Neural cell (in vitro differentiated cells): ENCODE data around the gene WDR35. TPM values are rescaled to one million over a fixed set of nuclear protein-coding genes. Genes with fewer than 3 reads are reported as not detected.
A peak's percentile ranks its signal among the peaks of the same experiment; 100 is the strongest.

Source experiments
- H2AFZ ChIP-seq: fragments of 200-600, 300-800 bp; sonication (generic), shearing (Covaris generic); 2 replicates; pipeline ENCODE4 v1.6.0; 2014; ENCODE audit warnings: low read depth, mild to moderate bottlenecking, antibody characterized with exemption, low read length, moderate library complexity
- H3F3A ChIP-seq: fragments of 200-600 bp; shearing (Covaris generic); 2 replicates; pipeline ENCODE4 v1.6.1; 2016; ENCODE audit warnings: mild to moderate bottlenecking, moderate library complexity, mixed read lengths, antibody characterized with exemption, low read length; ENCODE audit not compliant: insufficient read depth, poor library complexity, severe bottlenecking
- H3K27ac ChIP-seq: fragments of 200-600, 300-800 bp; sonication (generic), shearing (Covaris generic); 2 replicates; pipeline ENCODE4 v1.5.1; 2014; ENCODE audit warnings: mild to moderate bottlenecking, low read length, moderate library complexity
- H3K27me3 ChIP-seq: fragments of 300-800, 200-600 bp; sonication (generic), shearing (Covaris generic); 2 replicates; pipeline ENCODE4 v1.6.0; 2014; ENCODE audit warnings: mild to moderate bottlenecking, low read depth, low read length, moderate library complexity; ENCODE audit not compliant: insufficient read depth
- H3K36me3 ChIP-seq: fragments of 300-800, 200-600 bp; sonication (generic), shearing (Covaris generic); 2 replicates; pipeline ENCODE4 v1.5.1; 2014; ENCODE audit warnings: mild to moderate bottlenecking, antibody characterized with exemption, low read length, moderate library complexity; ENCODE audit not compliant: insufficient read depth
- H3K4me2 ChIP-seq: fragments of 300-800, 200-600 bp; sonication (generic), shearing (Covaris generic); 2 replicates; pipeline ENCODE4 v1.6.0; 2014; ENCODE audit warnings: mild to moderate bottlenecking, low read length
- H3K4me3 ChIP-seq: fragments of 300-800, 200-600 bp; sonication (generic), shearing (Covaris generic); 2 replicates; pipeline ENCODE4 v1.5.1; 2014; ENCODE audit warnings: mild to moderate bottlenecking, low read length, moderate library complexity
- H3K79me2 ChIP-seq: fragments of 200-600 bp; shearing (Covaris generic); replicated peaks from 2 replicates; pipeline ENCODE4 v1.6.0; 2014; ENCODE audit warnings: mild to moderate bottlenecking, low read length, moderate library complexity; ENCODE audit not compliant: insufficient read depth
- H3K9ac ChIP-seq: fragments of 300-800, 200-600 bp; sonication (generic), shearing (Covaris generic); 2 replicates; pipeline ENCODE4 v1.6.1; 2016; ENCODE audit warnings: mild to moderate bottlenecking, low read length, mixed read lengths
- H3K9me2 ChIP-seq: fragments of 200-600 bp; shearing (Covaris generic); 2 replicates; pipeline ENCODE4 v1.6.1; 2016; ENCODE audit warnings: mild to moderate bottlenecking, low read length, mixed read lengths; ENCODE audit not compliant: insufficient read depth
- H3K9me3 ChIP-seq: fragments of 200-600, 300-800 bp; sonication (generic), shearing (Covaris generic); 2 replicates; pipeline ENCODE4 v1.6.1; 2016; ENCODE audit warnings: mild to moderate bottlenecking, mixed run types, low read length, moderate library complexity, mixed read lengths
- H4K20me1 ChIP-seq: fragments of 200-600 bp; shearing (Covaris generic); 2 replicates; pipeline ENCODE4 v1.6.1; 2016; ENCODE audit warnings: mild to moderate bottlenecking, mixed run types; ENCODE audit not compliant: insufficient read depth
- EP300 ChIP-seq: fragments of 450-650 bp; conservative IDR thresholded peaks from 2 replicates; pipeline ENCODE4 v1.6.1; 2014; ENCODE audit warnings: antibody characterized with exemption, mild to moderate bottlenecking, moderate library complexity; ENCODE audit not compliant: poor library complexity, severe bottlenecking
- EZH2 ChIP-seq: fragments of 200-600, 300-800 bp; shearing (Covaris generic), sonication (generic); IDR thresholded peaks from 2 replicates; pipeline ENCODE4 v1.6.1; 2014; ENCODE audit warnings: antibody characterized with exemption, low read length, borderline replicate concordance, mild to moderate bottlenecking; ENCODE audit not compliant: insufficient read depth, poor library complexity, severe bottlenecking
- MXI1 ChIP-seq: fragments of 450-650 bp; conservative IDR thresholded peaks from 2 replicates; pipeline ENCODE4 v1.6.1; 2014; ENCODE audit warnings: antibody characterized with exemption, mild to moderate bottlenecking; ENCODE audit not compliant: poor library complexity, severe bottlenecking
- POLR2AphosphoS5 ChIP-seq: IDR thresholded peaks from 2 replicates; pipeline ENCODE4 v1.6.1; 2012
- RAD21 ChIP-seq: fragments of 450-650 bp; conservative IDR thresholded peaks from 2 replicates; pipeline ENCODE4 v1.6.1; 2014; ENCODE audit warnings: antibody characterized with exemption, mild to moderate bottlenecking, moderate library complexity
- SMC3 ChIP-seq: fragments of 450-650 bp; conservative IDR thresholded peaks from 2 replicates; pipeline ENCODE4 v1.6.1; 2014; ENCODE audit warnings: antibody characterized with exemption, mild to moderate bottlenecking, moderate library complexity; ENCODE audit not compliant: poor library complexity
- TAF1 ChIP-seq: IDR thresholded peaks from 2 replicates; pipeline ENCODE4 v1.6.1; 2012; ENCODE audit warnings: low read depth
- polyA plus RNA-seq: library from polyadenylated mRNA; depleted of rRNA; stranded (reverse); fragments of >200 nt; gene quantifications from 2 replicates; pipeline ENCODE4 v1.2.3, GENCODE V29; 2014
- TF ChIP-seq, protein P1 (sequence below): fragments of 450-650 bp; IDR thresholded peaks from 2 replicates; pipeline ENCODE4 v1.5.1; 2014; ENCODE audit warnings: antibody characterized with exemption, mild to moderate bottlenecking, moderate library complexity; ENCODE audit not compliant: poor library complexity, severe bottlenecking
- TF ChIP-seq, protein P2 (sequence below): IDR thresholded peaks from 2 replicates; pipeline ENCODE4 v1.6.1; 2012; ENCODE audit warnings: borderline replicate concordance

The WDR35 gene
- polyA plus RNA-seq, 1 donor from 2014 or later: 14.2 TPM

DNA sequence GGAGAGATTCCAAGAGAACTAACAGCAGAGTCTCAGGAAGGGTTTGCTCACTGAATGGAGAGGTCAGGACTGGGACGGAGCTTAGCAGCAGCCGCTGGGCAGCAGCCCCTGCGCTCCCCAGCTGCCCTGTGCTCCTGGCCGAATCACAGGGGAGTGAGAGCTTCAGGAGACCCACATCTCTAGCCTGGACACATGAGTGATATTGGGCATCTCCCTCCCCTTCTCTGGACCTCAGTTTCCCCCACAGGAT is 22.1 kb upstream of the WDR35 start:
- Histone ChIP-seq H3K27ac (no peak overlapping the region), H3K27me3 (peaks cover 32% of the 10 kb centered on the region)

DNA sequence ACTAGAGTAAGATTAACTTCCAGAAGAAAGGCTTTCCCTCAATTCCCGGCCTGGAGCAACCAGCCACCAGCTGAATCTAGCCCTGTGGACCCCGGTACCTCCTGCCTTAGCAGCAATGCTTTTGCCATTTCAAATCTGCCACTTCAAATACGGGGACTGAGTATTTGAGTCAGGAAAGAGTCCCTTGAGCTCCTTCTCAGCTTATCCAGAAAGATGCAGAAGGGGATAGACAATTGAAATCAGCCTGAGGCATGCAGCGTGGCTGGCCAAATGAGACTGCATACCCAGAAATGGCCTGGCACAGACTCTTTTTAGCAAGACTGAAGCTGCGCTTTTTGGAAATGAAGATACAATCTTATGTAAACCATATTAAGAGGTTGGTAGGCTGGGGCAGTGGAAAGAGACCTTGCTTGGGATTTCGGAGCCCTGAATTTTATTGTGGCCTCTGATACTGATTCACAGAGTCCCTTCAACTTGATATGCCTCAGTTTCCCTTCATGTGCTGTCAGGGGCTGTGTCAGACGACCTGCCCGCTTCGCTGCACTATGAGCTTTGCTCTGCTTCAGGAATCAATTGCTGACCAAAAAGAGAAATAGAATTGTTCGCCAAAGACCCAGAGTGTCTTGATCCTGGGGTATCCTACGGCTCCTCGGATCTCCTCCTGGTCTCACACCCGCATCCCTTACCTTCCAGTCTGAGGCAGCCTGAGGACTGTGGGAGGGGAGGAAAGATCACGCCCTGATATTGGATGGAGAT is 21.5 kb upstream of the WDR35 start:
- no peaks in the 10 kb centered on the region for H3F3A ChIP-seq
- no peak overlapping the region for H3K4me3 ChIP-seq
- no peaks in the 10 kb centered on the region for H3K36me3 ChIP-seq
- H3K79me2 ChIP-seq: no peaks in the 10 kb centered on the region
- H2AFZ ChIP-seq: no peak overlapping the region
- no peaks in the 10 kb centered on the region for H3K9me3 ChIP-seq
- no peaks in the 10 kb centered on the region for H4K20me1 ChIP-seq
- H3K4me2 ChIP-seq: no peak overlapping the region
- no peak overlapping the region for H3K9ac ChIP-seq
- H3K27me3 ChIP-seq: peaks cover 32% of the 10 kb centered on the region
- H3K9me2 ChIP-seq: no peaks in the 10 kb centered on the region
- TF ChIP-seq, protein P1, sequence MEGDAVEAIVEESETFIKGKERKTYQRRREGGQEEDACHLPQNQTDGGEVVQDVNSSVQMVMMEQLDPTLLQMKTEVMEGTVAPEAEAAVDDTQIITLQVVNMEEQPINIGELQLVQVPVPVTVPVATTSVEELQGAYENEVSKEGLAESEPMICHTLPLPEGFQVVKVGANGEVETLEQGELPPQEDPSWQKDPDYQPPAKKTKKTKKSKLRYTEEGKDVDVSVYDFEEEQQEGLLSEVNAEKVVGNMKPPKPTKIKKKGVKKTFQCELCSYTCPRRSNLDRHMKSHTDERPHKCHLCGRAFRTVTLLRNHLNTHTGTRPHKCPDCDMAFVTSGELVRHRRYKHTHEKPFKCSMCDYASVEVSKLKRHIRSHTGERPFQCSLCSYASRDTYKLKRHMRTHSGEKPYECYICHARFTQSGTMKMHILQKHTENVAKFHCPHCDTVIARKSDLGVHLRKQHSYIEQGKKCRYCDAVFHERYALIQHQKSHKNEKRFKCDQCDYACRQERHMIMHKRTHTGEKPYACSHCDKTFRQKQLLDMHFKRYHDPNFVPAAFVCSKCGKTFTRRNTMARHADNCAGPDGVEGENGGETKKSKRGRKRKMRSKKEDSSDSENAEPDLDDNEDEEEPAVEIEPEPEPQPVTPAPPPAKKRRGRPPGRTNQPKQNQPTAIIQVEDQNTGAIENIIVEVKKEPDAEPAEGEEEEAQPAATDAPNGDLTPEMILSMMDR: no peak
- TF ChIP-seq RAD21: no peak
- TF ChIP-seq MXI1: no peak
- TF ChIP-seq POLR2AphosphoS5: no peak
- no peak for TF ChIP-seq EP300
- no peak for TF ChIP-seq EZH2
- TF ChIP-seq, protein P2, sequence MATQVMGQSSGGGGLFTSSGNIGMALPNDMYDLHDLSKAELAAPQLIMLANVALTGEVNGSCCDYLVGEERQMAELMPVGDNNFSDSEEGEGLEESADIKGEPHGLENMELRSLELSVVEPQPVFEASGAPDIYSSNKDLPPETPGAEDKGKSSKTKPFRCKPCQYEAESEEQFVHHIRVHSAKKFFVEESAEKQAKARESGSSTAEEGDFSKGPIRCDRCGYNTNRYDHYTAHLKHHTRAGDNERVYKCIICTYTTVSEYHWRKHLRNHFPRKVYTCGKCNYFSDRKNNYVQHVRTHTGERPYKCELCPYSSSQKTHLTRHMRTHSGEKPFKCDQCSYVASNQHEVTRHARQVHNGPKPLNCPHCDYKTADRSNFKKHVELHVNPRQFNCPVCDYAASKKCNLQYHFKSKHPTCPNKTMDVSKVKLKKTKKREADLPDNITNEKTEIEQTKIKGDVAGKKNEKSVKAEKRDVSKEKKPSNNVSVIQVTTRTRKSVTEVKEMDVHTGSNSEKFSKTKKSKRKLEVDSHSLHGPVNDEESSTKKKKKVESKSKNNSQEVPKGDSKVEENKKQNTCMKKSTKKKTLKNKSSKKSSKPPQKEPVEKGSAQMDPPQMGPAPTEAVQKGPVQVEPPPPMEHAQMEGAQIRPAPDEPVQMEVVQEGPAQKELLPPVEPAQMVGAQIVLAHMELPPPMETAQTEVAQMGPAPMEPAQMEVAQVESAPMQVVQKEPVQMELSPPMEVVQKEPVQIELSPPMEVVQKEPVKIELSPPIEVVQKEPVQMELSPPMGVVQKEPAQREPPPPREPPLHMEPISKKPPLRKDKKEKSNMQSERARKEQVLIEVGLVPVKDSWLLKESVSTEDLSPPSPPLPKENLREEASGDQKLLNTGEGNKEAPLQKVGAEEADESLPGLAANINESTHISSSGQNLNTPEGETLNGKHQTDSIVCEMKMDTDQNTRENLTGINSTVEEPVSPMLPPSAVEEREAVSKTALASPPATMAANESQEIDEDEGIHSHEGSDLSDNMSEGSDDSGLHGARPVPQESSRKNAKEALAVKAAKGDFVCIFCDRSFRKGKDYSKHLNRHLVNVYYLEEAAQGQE: no peak
- no peak for TF ChIP-seq TAF1
- no peak for TF ChIP-seq SMC3
- H3K27ac ChIP-seq: no peak overlapping the region

More for the DNA sequence above, 22.1 kb upstream of the WDR35 start:
- no peaks in the 10 kb centered on the region for H4K20me1 ChIP-seq
- peak overlapping the region; percentile 63 for H3K4me3 ChIP-seq
- no peak overlapping the region for H2AFZ ChIP-seq
- no peaks in the 10 kb centered on the region for H3K9me2 ChIP-seq
- no peaks in the 10 kb centered on the region for H3F3A ChIP-seq
- no peaks in the 10 kb centered on the region for H3K36me3 ChIP-seq
- H3K79me2 ChIP-seq: no peaks in the 10 kb centered on the region
- TF ChIP-seq TAF1: no peak
- TF ChIP-seq, protein P1: no peak
- no peak for TF ChIP-seq MXI1
- no peak for TF ChIP-seq SMC3
- TF ChIP-seq RAD21: no peak
- no peak for TF ChIP-seq EZH2
- TF ChIP-seq EP300: no peak
- TF ChIP-seq, protein P2: no peak
- no peak for TF ChIP-seq POLR2AphosphoS5
- H3K4me2 ChIP-seq: no peak overlapping the region
- no peaks in the 10 kb centered on the region for H3K9me3 ChIP-seq
- no peak overlapping the region for H3K9ac ChIP-seq
